A549 (cell line): ENCODE results near the gene SMARCD1. TPM values are rescaled to one million over a fixed set of nuclear protein-coding genes. Genes with fewer than 3 reads are reported as not detected.
A peak's percentile ranks its signal among the peaks of the same experiment; 100 is the strongest.

Experiments used
- ATAC-seq, 2 experiments: fragments of 200-7000 bp in 1 of 2; fragments of >200 bp in 1 of 2; cut with Nextera tagmentation in 1 of 2; cut with Tn5 transposase in 1 of 2; 3 replicates each; pipeline versions ENCODE4 v1.8.0 to v1.9.1; 2018 to 2020; ENCODE audit warnings: mild to moderate bottlenecking in 1 of 2, moderate library complexity in 1 of 2
- CTCF ChIA-PET: fragments of 300-600 bp; sonication (Branson Sonifier 250); formaldehyde crosslinking; extraction: SDS; loops from one replicate; lab custom pipeline; 2021; ENCODE audit warnings: antibody characterized with exemption, inconsistent platforms; lab: Yijun Ruan, JAX
- POLR2A ChIA-PET: fragments of 350-600 bp; formaldehyde crosslinking; extraction: SDS; loops from one replicate; lab custom pipeline; 2021; ENCODE audit warnings: antibody characterized with exemption, inconsistent platforms; lab: Yijun Ruan, JAX
- DNase-seq, 2 experiments: peaks; one replicate each; pipeline versions ENCODE4 v3.0.0 to v3.0.0-alpha.2; 2011 to 2016; ENCODE audit warnings: low read depth in 1 of 2, low spot score in 1 of 2
- FAIRE-seq: peaks from 2 replicates; lab custom pipeline; 2011; peaks lifted over from hg19 to GRCh38; lab: Jason Lieb, UNC
- H3K27ac ChIP-seq, 2 experiments: fragments of >200 bp; sonication (Bioruptor Twin); formaldehyde crosslinking; 3 replicates each; pipeline ENCODE4 v1.5.1; 2016 to 2017
- H3K4me1 ChIP-seq: fragments of >200 bp; sonication (Bioruptor Twin); formaldehyde crosslinking; 3 replicates; pipeline ENCODE4 v1.6.1; 2016
- H3K4me2 ChIP-seq: fragments of >200 bp; sonication (Bioruptor Twin); formaldehyde crosslinking; 3 replicates; pipeline ENCODE4 v1.6.1; 2016
- H3K4me3 ChIP-seq: fragments of >200 bp; sonication (Bioruptor Twin); formaldehyde crosslinking; 3 replicates; pipeline ENCODE4 v1.5.1; 2016
- H3K9me3 ChIP-seq: fragments of >200 bp; sonication (Bioruptor Twin); formaldehyde crosslinking; 3 replicates; pipeline ENCODE4 v1.6.1; 2016
- BHLHE40 ChIP-seq: IDR thresholded peaks from 2 replicates; pipeline ENCODE4 v1.6.1; 2012; ENCODE audit warnings: low read depth, low read length, inconsistent platforms
- CEBPB ChIP-seq, 2 experiments: fragments of >200 bp in 1 of 2; sonication (Bioruptor Twin) in 1 of 2; formaldehyde crosslinking in 1 of 2; IDR thresholded peaks; 2 replicates each; pipeline ENCODE4 v1.6.1; 2012 to 2016
- EP300 ChIP-seq, 2 experiments: fragments of >200 bp; sonication (Bioruptor Twin); formaldehyde crosslinking; IDR thresholded peaks; 2 replicates in 1 of 2; 3 replicates in 1 of 2; pipeline ENCODE4 v1.6.1; 2016 to 2017
- FOXS1 ChIP-seq: fragments of 250-450 bp; sonication (Bioruptor Pico); IDR thresholded peaks from 2 replicates; pipeline ENCODE4 v1.5.0; 2020; ENCODE audit warnings: mild to moderate bottlenecking, moderate library complexity
- GATA3 ChIP-seq: IDR thresholded peaks from 2 replicates; pipeline ENCODE4 v1.6.1; 2012; ENCODE audit warnings: borderline replicate concordance
- HDAC2 ChIP-seq: fragments of 200-600 bp; sonication (generic); IDR thresholded peaks from 2 replicates; pipeline ENCODE4 v1.6.1; 2016
- HOXA7 ChIP-seq: fragments of 250-450 bp; sonication (Bioruptor Pico); IDR thresholded peaks from 2 replicates; pipeline ENCODE4 v1.5.0; 2020; ENCODE audit warnings: mild to moderate bottlenecking, moderate library complexity
- HOXB13 ChIP-seq: fragments of 250-450 bp; sonication (Bioruptor Pico); IDR thresholded peaks from 2 replicates; pipeline ENCODE4 v1.5.0; 2020; ENCODE audit warnings: low read depth, mild to moderate bottlenecking, moderate library complexity
- JUNB ChIP-seq: fragments of >200 bp; sonication (Bioruptor Twin); formaldehyde crosslinking; IDR thresholded peaks from 2 replicates; pipeline ENCODE4 v1.6.1; 2016
- KDM5A ChIP-seq: fragments of 200-600 bp; sonication (generic); IDR thresholded peaks from 2 replicates; pipeline ENCODE4 v1.6.1; 2016; ENCODE audit warnings: antibody characterized with exemption, mild to moderate bottlenecking
- MYC ChIP-seq: IDR thresholded peaks from 2 replicates; pipeline ENCODE4 v1.6.1; 2012; ENCODE audit warnings: mild to moderate bottlenecking, inconsistent platforms, low read length, improper control_type of control experiment, borderline replicate concordance
- POLR2A ChIP-seq: IDR thresholded peaks from 2 replicates; pipeline ENCODE4 v1.6.1; 2012; ENCODE audit warnings: mild to moderate bottlenecking, low read length
- RNF2 ChIP-seq: fragments of 200-600 bp; sonication (generic); IDR thresholded peaks from 2 replicates; pipeline ENCODE4 v1.6.1; 2016; ENCODE audit warnings: low read depth, mild to moderate bottlenecking, antibody characterized with exemption, moderate library complexity, borderline replicate concordance
- TP53 ChIP-seq: fragments of 250-450 bp; sonication (Bioruptor Pico); IDR thresholded peaks from 2 replicates; pipeline ENCODE4 v1.5.0; 2021; ENCODE audit warnings: mild to moderate bottlenecking, moderate library complexity
- USF2 ChIP-seq: fragments of 450-650 bp; IDR thresholded peaks from 2 replicates; pipeline ENCODE4 v1.6.1; 2014; ENCODE audit warnings: antibody characterized with exemption
- ZSCAN20 ChIP-seq: fragments of 250-450 bp; sonication (Bioruptor Pico); IDR thresholded peaks from 2 replicates; pipeline ENCODE4 v1.8.0; 2022; ENCODE audit warnings: mild to moderate bottlenecking, moderate library complexity
- WGBS: methylation state at CpG from one replicate; pipeline ENCODE4 v1.1.6; 2017; ENCODE audit errors: missing lambda C conversion rate; 5-methylcytosine and 5-hydroxymethylcytosine counted together
- polyA plus RNA-seq, 4 experiments: library from polyadenylated mRNA; depleted of rRNA in 3 of 4; stranded (reverse); fragments of >200 nt; fragmentation: RNase III in 1 of 4; extraction: RNeasy Plus Mini Kit Qiagen cat#74134 plus additional on column Dnase treatment in 1 of 4; gene quantifications; 2 replicates in 3 of 4; 3 replicates in 1 of 4; pipeline ENCODE4 v1.2.3, GENCODE V29; 2011 to 2017
- TF ChIP-seq, protein P1 (sequence below): IDR thresholded peaks from 2 replicates; pipeline ENCODE4 v1.6.1; 2012
- TF ChIP-seq, protein P2 (sequence below): fragments of >200 bp; sonication (Bioruptor Twin); formaldehyde crosslinking; IDR thresholded peaks from 3 replicates; pipeline ENCODE4 v1.5.1; 2016
- TF ChIP-seq, protein P3 (sequence below): fragments of 250-450 bp; sonication (Bioruptor Pico); IDR thresholded peaks from 2 replicates; pipeline ENCODE4 v1.5.0; 2021; ENCODE audit warnings: mild to moderate bottlenecking, moderate library complexity, borderline replicate concordance

Gene SMARCD1
- polyA plus RNA-seq, 2 of the 4 experiments (the other 2 are of a cell fraction): 62.5 to 80.7 TPM

GRCh38 chr12:50085615-50086072 lies 502 bp downstream of the SMARCD1 start:
- no peak for FAIRE-seq
- DNase-seq: no peak
- Histone ChIP-seq H3K9me3 (no peaks in the 10 kb centered on the region), H3K4me2 (peak overlapping the region; percentile 81), H3K27ac (peak overlapping the region; percentile 96 to 99), H3K4me1 (peaks cover 36% of the 10 kb centered on the region), H3K4me3 (peak overlapping the region; percentile 64)
- CTCF ChIA-PET: interaction anchor here (1.0 to 33.6 kb wide), 16 partner anchors 11 to 231 kb away, joined by 3 to 708 read pairs (median 5); partner anchors contain the start of genes AQP5, AQP6, ASIC1 and CERS5
- POLR2A ChIA-PET: interaction anchor here (1.0 to 2.0 kb wide), 11 partner anchors 11 to 344 kb away, joined by 3 to 45 read pairs (median 4); partner anchors contain the start of genes CERS5, COX14, RACGAP1 and TMBIM6
- peak; percentile 30 to 35; a peak in 5 of 6 replicates for ATAC-seq
- no peak for TF ChIP-seq RNF2
- TF ChIP-seq POLR2A: no peak
- TF ChIP-seq FOXS1 (CRISPR knock-in tag): no peak
- TF ChIP-seq JUNB: no peak
- TF ChIP-seq HDAC2: no peak
- TF ChIP-seq ZSCAN20 (CRISPR knock-in tag): no peak
- TF ChIP-seq BHLHE40: no peak
- TF ChIP-seq, protein P1, sequence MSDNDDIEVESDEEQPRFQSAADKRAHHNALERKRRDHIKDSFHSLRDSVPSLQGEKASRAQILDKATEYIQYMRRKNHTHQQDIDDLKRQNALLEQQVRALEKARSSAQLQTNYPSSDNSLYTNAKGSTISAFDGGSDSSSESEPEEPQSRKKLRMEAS: no peak
- TF ChIP-seq, protein P2, sequence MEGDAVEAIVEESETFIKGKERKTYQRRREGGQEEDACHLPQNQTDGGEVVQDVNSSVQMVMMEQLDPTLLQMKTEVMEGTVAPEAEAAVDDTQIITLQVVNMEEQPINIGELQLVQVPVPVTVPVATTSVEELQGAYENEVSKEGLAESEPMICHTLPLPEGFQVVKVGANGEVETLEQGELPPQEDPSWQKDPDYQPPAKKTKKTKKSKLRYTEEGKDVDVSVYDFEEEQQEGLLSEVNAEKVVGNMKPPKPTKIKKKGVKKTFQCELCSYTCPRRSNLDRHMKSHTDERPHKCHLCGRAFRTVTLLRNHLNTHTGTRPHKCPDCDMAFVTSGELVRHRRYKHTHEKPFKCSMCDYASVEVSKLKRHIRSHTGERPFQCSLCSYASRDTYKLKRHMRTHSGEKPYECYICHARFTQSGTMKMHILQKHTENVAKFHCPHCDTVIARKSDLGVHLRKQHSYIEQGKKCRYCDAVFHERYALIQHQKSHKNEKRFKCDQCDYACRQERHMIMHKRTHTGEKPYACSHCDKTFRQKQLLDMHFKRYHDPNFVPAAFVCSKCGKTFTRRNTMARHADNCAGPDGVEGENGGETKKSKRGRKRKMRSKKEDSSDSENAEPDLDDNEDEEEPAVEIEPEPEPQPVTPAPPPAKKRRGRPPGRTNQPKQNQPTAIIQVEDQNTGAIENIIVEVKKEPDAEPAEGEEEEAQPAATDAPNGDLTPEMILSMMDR: no peak
- no peak for TF ChIP-seq HOXB13 (CRISPR knock-in tag)
- no peak for TF ChIP-seq EP300 (IDR thresholded peaks at IDR 0.05)
- TF ChIP-seq, protein P3, sequence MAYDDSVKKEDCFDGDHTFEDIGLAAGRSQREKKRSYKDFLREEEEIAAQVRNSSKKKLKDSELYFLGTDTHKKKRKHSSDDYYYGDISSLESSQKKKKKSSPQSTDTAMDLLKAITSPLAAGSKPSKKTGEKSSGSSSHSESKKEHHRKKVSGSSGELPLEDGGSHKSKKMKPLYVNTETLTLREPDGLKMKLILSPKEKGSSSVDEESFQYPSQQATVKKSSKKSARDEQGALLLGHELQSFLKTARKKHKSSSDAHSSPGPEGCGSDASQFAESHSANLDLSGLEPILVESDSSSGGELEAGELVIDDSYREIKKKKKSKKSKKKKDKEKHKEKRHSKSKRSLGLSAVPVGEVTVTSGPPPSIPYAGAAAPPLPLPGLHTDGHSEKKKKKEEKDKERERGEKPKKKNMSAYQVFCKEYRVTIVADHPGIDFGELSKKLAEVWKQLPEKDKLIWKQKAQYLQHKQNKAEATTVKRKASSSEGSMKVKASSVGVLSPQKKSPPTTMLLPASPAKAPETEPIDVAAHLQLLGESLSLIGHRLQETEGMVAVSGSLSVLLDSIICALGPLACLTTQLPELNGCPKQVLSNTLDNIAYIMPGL: no peak
- no peak for TF ChIP-seq CEBPB (IDR thresholded peaks at IDR 0.05)
- TF ChIP-seq KDM5A: no peak
- no peak for TF ChIP-seq TP53 (CRISPR knock-in tag)
- no peak for TF ChIP-seq GATA3
- TF ChIP-seq MYC: no peak
- TF ChIP-seq HOXA7 (CRISPR knock-in tag): no peak
- 49% methylated on average over 6 of the region's 8 CpGs for WGBS

DNA sequence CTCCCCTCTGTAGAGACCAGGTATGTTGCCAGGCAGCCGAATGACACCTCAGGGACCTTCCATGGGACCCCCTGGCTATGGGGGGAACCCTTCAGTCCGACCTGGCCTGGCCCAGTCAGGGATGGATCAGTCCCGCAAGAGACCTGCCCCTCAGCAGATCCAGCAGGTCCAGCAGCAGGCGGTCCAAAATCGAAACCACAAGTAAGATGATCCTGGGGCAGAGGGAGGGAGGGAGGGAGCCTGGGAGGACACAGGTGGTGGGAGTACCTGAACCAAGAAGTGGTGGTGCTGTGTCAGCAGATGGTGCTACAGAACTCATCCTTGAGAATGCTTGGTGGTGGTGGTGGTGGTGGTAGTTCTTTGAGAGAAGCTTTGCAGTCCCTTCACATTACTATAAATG lies 1.0 kb downstream of the SMARCD1 start:
- H3K4me1 ChIP-seq: peaks cover 36% of the 10 kb centered on the region
- H3K9me3 ChIP-seq: no peaks in the 10 kb centered on the region
- no peak for FAIRE-seq
- peak overlapping the region; percentile 64; the same call in 2 of the 3 replicates for H3K4me3 ChIP-seq
- peak overlapping the region in 1 of 2 experiments; percentile 99; a peak in 4 of 6 replicates for H3K27ac ChIP-seq
- no peak for TF ChIP-seq USF2
- TF ChIP-seq, all 56 proteins: peak for 0
- 92% methylated on average over 3 of the region's 5 CpGs for WGBS
- ChIA-PET POLR2A (interaction anchor here (1.7 to 2.0 kb wide), 2 partner anchors 25 to 228 kb away, joined by 9 to 45 read pairs; partner anchors contain the start of gene COX14), CTCF (interaction anchor here (1.0 to 33.6 kb wide), 10 partner anchors 11 to 228 kb away, joined by 3 to 708 read pairs (median 20); partner anchors contain the start of genes AQP5, AQP6, ASIC1 and COX14)
- ATAC-seq (no peak), DNase-seq (no peak)
- peak overlapping the region; percentile 81 for H3K4me2 ChIP-seq
